Measurements from ENCODE around the gene DNAH8.

DNAH8 gene

DNA sequence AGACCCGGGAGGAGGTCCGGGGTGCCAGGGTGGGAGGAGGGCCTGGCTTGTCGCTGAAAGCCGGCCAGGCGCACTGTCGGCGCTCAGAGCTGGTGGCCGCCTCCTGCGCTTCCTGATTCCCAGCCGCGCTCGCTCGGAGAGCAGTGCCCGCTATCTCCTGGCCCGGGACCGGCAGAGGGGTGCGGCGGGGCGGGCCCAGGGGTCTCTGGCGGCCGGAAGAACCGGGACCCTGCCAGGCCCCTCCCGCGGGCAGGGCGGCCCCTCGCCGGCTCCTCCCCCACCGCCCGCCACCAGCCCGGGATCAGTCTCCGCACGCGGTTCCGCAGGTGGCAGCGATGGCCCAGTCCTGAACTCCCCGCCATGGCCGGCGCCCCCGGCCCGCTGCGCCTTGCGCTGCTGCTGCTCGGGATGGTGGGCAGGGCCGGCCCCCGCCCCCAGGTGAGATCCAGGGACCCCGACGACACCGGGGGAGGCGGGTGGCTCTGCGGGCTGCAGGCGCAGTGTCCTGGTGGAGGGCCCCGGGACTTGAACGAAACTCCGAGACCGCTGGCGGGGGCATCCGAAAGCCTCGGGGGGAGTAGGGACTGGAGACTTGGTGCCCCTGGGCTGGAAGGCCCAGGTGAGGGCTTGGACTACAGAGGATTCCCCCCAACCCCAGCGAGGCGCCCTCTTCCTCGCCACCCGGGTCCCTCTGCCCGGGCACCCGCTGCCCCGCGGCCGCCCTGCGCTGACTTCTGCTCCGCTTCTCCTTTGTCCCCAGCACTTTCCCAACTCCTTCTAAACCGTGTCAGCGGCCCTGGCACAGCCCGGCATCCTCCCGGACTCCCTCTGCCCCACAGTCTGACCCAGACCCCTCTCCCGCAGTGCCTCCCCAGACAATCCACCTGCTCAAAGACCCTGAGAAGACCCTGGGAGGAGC lies 333.6 kb downstream of the DNAH8 start, which contains the start of gene GLP1R:
Gene GLP1R, plus strand, starts transcription at position 301 of the 919 bp plus-strand sequence. Its CDS starts 60 bp downstream, at position 361.
- TF ChIP-seq, protein P1, sequence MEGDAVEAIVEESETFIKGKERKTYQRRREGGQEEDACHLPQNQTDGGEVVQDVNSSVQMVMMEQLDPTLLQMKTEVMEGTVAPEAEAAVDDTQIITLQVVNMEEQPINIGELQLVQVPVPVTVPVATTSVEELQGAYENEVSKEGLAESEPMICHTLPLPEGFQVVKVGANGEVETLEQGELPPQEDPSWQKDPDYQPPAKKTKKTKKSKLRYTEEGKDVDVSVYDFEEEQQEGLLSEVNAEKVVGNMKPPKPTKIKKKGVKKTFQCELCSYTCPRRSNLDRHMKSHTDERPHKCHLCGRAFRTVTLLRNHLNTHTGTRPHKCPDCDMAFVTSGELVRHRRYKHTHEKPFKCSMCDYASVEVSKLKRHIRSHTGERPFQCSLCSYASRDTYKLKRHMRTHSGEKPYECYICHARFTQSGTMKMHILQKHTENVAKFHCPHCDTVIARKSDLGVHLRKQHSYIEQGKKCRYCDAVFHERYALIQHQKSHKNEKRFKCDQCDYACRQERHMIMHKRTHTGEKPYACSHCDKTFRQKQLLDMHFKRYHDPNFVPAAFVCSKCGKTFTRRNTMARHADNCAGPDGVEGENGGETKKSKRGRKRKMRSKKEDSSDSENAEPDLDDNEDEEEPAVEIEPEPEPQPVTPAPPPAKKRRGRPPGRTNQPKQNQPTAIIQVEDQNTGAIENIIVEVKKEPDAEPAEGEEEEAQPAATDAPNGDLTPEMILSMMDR (conservative IDR thresholded peaks at IDR 0.05; ENCODE audit: low read length) = no peak
- no peak within 1 kb of the TSS for H3K4me3 ChIP-seq (ENCODE audit: low read length)
- no peak for DNase-seq (ENCODE audit: low read depth)

DNA sequence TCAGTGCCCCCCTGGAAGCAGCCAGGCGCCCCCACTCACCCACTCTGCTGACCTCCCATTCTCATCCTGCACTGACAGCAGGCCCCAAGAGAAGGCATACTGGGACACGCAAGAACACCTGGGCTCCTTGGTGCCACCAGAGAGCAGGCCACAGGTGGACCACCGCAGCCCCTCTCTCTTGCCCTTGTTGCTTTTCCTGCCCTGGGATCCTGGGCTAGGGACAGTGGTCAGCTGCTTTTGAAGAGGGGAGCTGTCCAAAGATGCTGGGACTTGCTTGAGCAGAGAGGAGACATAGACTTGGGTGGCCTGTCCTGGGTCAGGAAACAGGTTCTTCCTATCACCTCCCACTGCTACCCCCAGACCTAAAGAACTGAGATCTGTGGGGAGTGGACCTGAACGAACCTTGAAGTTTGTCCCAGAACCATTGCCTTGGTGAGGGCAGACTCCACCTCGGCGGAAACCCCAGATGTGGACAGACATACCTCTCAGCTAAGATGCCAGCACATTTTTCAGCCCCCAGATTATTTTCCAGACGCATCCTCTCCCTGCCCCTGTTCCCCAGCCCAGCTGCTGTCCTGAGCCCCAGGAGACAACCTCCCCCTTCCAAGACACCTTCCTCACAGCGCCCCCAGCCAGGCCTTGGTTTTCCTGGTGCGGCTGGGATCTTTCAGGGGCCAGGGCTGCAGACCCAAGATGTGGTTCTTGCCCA lies 334.6 kb downstream of the DNAH8 start:
- DNase-seq (ENCODE audit: low read depth) = no peak
- H3K4me3 ChIP-seq (ENCODE audit: low read length) = no peak overlapping the region
- TF ChIP-seq, protein P1 (conservative IDR thresholded peaks at IDR 0.05; ENCODE audit: low read length) = no peak

DNA sequence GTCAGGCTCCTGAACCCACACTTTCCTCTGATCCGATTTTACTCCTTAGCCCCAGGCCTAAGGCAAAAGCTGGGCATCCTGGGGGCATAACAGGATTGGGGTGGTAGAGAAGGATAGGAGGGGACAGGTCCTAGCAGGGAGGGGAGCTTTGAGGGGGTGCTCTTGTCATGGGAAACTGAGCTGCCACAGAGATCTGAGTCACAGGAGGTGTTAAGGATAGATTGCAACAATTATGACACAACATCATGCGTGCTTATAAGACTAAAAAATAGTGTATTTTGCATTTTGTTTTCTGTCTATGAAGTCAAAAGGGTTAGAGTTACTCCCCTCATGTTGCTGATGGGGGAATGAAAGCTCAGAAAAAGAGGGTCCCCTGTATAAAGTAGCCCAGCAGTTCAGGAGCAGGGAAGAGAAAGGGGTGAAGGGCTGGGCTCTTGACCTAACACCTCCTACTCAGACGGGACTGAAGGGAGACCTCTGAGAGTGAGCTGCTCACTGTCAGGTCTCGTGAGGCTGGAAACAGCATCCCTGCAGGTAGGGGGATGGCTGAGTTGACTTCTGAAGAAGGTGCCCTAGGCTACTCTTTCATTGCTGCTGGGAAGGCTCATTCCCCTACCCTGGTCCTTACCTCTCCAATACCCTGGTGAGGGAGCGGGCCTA lies 335.5 kb downstream of the DNAH8 start:
- TF ChIP-seq, protein P1 (conservative IDR thresholded peaks at IDR 0.05; ENCODE audit: low read length) = no peak
- no peak overlapping the region for H3K4me3 ChIP-seq (ENCODE audit: low read length)
- no peak for DNase-seq (ENCODE audit: low read depth)

DNA sequence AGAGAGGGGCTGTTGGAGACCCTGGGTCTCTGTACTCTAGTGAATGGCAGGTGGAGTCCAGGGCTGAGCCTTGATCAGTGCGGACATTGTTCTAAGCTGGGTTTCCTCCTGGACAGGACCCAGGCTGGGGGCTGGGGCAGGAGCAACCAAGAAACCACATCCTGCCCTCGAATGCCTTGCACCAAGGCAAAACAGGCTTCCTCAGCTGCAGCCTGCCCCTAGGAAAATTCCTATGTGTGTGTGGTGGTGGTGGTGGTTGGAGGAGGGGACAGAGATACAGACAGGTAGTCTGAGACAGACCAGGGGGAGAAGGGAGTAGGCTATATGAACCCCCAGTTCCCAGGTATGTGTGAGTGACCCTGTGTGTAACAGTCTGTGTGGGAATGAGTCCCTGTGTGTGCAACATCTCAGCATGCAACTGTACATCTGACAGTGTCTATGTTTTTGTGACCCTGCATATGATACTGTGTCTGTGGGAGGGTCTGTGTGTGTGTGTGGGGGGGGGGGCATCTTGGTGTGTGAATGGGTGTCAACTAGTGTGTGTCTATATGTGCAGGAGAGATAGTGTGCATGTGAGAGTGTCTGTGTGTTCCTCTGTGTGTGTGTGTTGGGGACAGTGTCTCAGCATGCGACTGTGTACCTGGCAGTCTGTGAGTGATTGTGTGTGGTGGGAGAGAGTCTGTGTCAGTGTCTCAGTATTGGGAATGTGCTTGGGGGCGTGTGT lies 336.4 kb downstream of the DNAH8 start:
- TF ChIP-seq, protein P1 (conservative IDR thresholded peaks at IDR 0.05; ENCODE audit: low read length) = no peak

DNA sequence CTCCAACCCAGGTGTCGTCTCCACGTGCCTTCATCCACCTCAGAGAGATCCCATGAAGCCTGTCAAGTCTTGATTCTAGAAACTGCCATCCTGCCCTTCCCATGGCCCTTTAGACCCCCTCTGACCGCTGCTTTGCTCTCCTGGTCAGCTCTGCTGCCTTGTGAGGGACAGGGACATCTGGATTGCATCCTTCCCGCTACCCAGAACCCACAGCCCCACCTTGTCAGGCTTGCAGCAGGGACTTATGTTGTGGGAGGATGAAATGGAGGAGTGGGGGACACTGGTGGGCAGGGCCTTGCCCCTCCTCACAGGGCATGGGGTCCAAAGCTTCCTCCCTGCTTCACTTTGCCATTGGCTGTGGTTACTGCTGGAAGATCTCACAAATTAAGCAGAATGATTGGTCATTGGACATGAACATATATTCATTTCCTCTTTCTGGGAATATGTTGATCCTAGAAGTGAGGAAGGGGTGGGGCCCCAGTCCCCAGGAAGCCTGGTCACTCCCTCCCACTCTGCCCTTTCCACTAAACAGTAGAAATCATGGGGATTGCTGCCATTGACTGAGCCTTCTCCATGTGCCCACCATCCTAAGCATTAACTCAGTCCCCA lies 338.0 kb downstream of the DNAH8 start:
- DNase-seq (ENCODE audit: low read depth) = no peak
- TF ChIP-seq, protein P1 (conservative IDR thresholded peaks at IDR 0.05; ENCODE audit: low read length) = no peak
- no peak overlapping the region for H3K4me3 ChIP-seq (ENCODE audit: low read length)

More for the DNA sequence above, 336.4 kb downstream of the DNAH8 start:
- peak; percentile 8 for DNase-seq (ENCODE audit: low read depth)
- H3K4me3 ChIP-seq (ENCODE audit: low read length) = no peak overlapping the region

DNA sequence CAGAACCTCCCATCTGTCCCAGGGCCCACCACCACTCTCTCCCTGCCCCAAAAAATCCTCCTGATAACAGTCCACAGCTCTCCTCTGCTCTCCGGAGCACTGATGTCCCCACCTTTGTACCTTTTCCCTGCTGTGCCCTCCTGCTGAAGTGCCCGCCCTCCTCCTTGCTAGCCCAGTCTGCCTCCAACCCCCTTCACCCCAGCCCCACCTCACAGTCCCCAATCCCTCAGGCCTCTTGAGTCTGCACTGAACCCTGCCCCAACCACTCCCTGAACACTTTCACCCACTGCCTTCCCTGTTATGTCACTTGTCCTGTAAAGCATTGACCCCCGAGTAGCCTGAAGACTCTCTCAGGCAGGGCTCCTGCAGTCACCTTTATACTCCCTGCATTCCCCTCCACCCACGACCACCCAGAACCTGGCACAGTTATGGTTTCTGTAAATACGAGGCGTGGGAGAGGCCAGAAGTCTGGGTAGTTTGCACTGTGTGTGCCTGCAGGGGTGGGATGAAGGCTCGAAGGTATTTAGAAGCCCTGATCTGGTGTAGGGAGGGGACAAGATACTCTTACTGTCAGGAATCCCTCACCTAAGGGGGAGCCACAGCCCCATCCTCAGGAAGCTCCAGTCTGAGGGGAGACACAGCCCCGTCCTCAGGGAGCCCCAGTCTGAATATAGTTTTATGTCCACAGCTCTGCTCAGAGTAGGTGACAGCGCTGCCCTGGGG lies 338.9 kb downstream of the DNAH8 start:
- DNase-seq (ENCODE audit: low read depth) = no peak
- TF ChIP-seq, protein P1 (conservative IDR thresholded peaks at IDR 0.05; ENCODE audit: low read length) = no peak
- no peak overlapping the region for H3K4me3 ChIP-seq (ENCODE audit: low read length)
